ENCODE measurements around the gene UBAP1L.
"Not testable (repeated sequence)": the region's sequence is repeated elsewhere in the genome, so short reads cannot be mapped to it uniquely, and the experiment has no call there.

The UBAP1L gene

GRCh38 chr15:65099801-65100200 is 15.2 kb downstream of the UBAP1L start:
- not testable (repeated sequence) for DNase-seq

GRCh38 chr15:65099336-65099735 is 15.7 kb downstream of the UBAP1L start:
- no peak for DNase-seq

- DNase-seq = no peak
Observed at GRCh38 chr15:65097651-65098263, 17.2 kb downstream of the UBAP1L start.

- no peak for DNase-seq
Observed at GRCh38 chr15:65096481-65097385, 18.3 kb downstream of the UBAP1L start.

- no peak for DNase-seq
Observed at GRCh38 chr15:65095747-65096104, 19.3 kb downstream of the UBAP1L start.

GRCh38 chr15:65095011-65095746 is 19.8 kb downstream of the UBAP1L start:
- DNase-seq = no peak

GRCh38 chr15:65094294-65094995 is 20.6 kb downstream of the UBAP1L start:
- DNase-seq = no peak

GRCh38 chr15:65093793-65094170 is 21.2 kb downstream of the UBAP1L start:
- DNase-seq = not testable (repeated sequence)

GRCh38 chr15:65092911-65093792 is 21.8 kb downstream of the UBAP1L start:
- no peak for DNase-seq

- no peak for DNase-seq
Observed at GRCh38 chr15:65091946-65092770, 22.8 kb downstream of the UBAP1L start.

- no peak for DNase-seq
Observed at GRCh38 chr15:65089206-65089824, 25.7 kb downstream of the UBAP1L start.

- DNase-seq = no peak
Observed at GRCh38 chr15:65088643-65089021, 26.4 kb downstream of the UBAP1L start.

- no peak for DNase-seq
Observed at GRCh38 chr15:65087873-65088642, 26.9 kb downstream of the UBAP1L start.

- DNase-seq = no peak
Observed at GRCh38 chr15:65087411-65087810, 27.6 kb downstream of the UBAP1L start.

- DNase-seq = no peak
Observed at GRCh38 chr15:65086680-65087111, 28.3 kb downstream of the UBAP1L start.

GRCh38 chr15:65085990-65086679 is 28.9 kb downstream of the UBAP1L start:
- DNase-seq = no peak

- DNase-seq = no peak
Observed at GRCh38 chr15:65085207-65085753, 29.7 kb downstream of the UBAP1L start.

- DNase-seq = no peak
Observed at GRCh38 chr15:65084500-65085206, 30.3 kb downstream of the UBAP1L start.

All from fibroblast of skin of scalp (primary cell).